Measurements from ENCODE around the gene AKR1D1.

DNA sequence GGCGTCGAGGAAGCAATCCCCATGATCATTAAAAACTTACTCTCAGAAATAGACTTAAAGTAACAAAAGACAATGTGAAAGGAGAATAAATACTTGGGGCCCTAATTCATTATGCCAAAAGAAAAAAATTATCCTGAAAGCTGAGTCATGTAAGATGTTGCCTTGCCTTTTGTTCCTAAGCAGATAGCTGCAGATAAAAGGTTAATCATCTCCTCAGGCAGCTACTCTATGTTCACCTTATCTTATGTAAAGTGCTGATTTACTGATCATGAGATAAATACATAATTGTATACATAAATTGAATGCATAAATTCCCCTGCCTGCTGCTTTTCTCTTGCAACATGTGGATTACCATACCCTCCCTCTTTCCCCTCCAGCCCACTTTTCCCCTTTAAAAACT is 46.3 kb upstream of the AKR1D1 start:
- TF ChIP-seq, protein P1, sequence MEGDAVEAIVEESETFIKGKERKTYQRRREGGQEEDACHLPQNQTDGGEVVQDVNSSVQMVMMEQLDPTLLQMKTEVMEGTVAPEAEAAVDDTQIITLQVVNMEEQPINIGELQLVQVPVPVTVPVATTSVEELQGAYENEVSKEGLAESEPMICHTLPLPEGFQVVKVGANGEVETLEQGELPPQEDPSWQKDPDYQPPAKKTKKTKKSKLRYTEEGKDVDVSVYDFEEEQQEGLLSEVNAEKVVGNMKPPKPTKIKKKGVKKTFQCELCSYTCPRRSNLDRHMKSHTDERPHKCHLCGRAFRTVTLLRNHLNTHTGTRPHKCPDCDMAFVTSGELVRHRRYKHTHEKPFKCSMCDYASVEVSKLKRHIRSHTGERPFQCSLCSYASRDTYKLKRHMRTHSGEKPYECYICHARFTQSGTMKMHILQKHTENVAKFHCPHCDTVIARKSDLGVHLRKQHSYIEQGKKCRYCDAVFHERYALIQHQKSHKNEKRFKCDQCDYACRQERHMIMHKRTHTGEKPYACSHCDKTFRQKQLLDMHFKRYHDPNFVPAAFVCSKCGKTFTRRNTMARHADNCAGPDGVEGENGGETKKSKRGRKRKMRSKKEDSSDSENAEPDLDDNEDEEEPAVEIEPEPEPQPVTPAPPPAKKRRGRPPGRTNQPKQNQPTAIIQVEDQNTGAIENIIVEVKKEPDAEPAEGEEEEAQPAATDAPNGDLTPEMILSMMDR (IDR thresholded peaks at IDR 0.05), result no peak
- TF ChIP-seq POLR2A (IDR thresholded peaks at IDR 0.05), result no peak
